GM12873 (cell line): ENCODE measurements around the gene DDB1.

Experiments
- TF ChIP-seq, protein P1 (sequence below): IDR thresholded peaks from 2 replicates; pipeline ENCODE4 v1.5.1; 2012; ENCODE audit warnings: low read depth, mild to moderate bottlenecking, moderate library complexity, low read length, control low read depth; ENCODE audit not compliant: insufficient read depth; ENCODE audit errors: missing control alignments

The DDB1 gene

DNA sequence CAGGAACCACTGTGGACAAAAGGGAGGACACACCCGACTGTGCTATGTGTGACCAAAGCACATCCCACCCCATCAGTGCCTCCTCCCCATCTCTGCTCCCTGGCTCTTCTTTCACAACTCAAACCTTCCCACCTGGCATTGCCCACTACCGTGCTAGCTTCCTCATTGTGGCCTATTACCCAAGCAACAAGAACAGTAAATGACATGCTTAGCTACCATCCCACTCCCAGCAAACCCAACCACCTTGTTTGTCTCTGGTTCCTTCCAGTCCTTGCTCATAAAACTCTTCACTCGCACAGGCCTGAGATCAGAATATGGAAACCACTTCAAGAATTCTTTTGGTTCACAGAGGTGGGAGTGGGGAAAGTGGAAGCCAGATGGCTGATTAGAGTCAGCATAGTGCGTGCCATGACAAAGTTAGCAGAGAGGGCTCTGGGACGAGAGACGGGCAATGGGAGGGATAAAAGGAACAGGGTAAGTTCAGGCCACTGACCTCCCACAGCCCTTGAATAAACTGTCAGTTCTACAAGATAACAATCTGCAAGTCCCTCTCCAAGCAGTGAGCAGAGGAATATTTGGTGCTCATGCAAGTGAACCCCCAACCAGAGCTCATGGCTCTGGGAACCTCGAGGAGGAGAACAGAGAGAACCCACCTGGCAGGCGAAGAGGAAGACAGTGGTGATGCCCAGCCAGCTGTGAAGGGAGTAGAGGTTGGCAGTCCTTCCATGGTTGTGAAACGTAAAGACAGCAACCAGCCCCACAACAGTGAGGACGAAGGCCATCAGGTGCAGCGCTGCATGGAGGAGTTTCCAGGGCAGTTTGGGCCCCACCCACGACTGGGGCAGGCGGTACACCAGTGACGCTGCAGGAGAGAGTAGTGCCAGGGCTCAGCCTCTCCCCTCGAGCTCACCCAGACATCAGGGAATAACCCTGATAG is 20.5 kb upstream of the DDB1 start:
- TF ChIP-seq, protein P1, sequence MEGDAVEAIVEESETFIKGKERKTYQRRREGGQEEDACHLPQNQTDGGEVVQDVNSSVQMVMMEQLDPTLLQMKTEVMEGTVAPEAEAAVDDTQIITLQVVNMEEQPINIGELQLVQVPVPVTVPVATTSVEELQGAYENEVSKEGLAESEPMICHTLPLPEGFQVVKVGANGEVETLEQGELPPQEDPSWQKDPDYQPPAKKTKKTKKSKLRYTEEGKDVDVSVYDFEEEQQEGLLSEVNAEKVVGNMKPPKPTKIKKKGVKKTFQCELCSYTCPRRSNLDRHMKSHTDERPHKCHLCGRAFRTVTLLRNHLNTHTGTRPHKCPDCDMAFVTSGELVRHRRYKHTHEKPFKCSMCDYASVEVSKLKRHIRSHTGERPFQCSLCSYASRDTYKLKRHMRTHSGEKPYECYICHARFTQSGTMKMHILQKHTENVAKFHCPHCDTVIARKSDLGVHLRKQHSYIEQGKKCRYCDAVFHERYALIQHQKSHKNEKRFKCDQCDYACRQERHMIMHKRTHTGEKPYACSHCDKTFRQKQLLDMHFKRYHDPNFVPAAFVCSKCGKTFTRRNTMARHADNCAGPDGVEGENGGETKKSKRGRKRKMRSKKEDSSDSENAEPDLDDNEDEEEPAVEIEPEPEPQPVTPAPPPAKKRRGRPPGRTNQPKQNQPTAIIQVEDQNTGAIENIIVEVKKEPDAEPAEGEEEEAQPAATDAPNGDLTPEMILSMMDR = no peak

DNA sequence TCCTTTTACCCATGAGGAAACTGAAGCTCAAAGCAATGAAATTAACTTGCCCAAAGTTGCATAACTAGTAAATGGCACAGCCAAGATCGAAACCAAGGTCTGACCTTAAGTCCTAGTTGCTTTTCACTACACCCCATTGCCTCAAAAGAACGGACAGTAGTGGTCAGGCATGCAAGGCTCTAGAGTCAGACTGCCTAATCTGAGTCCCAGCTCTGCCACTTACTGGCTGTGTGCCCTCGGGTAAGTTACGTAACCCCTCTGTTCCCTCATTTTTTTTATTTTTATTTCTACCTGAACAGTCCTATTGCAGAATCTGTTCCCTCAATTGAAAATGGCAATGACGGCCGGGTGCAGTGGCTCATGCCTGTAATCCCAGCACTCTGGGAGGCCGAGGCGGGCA is 19.1 kb upstream of the DDB1 start:
- TF ChIP-seq, protein P1 = no peak

DNA sequence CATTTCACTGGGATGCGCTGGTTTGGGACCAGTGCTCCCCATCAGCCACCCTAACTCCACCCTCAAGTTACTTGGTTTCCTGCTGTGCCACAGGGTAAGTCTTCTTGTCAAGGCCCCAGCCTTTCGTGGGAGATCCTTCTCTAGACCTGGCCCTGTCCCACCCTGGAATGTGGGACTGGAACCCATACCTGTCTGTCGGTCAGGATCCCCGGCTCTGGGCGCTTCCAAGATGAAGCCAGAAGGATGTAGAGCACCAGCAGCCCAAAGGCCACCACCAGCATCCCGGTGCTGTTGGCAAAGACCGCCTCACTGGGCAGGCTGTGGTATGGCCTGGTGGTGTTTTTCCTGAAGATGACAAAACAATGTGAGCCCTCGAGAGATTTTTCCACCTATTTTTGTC is 17.9 kb upstream of the DDB1 start:
- TF ChIP-seq, protein P1 = no peak

DNA sequence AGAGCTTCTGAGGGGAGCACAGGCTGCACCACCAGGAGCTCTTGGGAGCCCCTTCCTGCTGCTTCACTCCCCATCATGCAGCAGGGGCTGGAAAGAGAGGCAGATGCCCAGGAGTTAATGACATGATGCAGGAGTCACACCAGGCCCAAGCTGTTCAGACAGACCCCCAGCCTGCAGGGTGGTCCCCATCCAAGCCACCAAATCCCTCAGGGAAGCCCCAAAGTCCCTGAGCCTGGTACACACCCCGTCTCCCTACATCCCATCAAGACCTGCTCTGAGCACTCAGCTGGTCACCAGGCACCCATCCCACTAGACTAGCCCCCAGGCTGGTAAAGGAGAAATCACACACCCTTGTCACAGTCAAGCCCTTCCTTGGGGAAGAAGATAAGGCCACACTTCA is 17.4 kb upstream of the DDB1 start:
- TF ChIP-seq, protein P1 = no peak

DNA sequence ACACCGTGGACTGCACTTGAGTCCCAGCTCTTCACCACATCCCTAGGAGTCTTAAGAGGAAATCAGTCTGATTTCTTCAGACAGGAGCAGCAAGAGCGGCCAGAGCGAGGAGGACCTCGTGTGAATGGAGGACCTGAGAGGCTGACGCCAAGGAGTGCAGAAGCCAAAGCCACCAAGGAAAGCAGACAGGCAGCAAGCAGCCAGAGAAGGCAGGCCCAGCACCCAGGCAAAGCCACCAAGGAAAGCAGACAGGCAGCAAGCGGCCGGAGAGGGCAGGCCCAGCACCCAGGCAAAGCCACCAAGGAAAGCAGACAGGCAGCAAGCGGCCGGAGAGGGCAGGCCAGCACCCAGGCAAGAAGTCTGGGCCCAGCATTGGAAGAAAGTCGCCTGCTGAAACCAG is 17.0 kb upstream of the DDB1 start:
- TF ChIP-seq, protein P1 = no peak

DNA sequence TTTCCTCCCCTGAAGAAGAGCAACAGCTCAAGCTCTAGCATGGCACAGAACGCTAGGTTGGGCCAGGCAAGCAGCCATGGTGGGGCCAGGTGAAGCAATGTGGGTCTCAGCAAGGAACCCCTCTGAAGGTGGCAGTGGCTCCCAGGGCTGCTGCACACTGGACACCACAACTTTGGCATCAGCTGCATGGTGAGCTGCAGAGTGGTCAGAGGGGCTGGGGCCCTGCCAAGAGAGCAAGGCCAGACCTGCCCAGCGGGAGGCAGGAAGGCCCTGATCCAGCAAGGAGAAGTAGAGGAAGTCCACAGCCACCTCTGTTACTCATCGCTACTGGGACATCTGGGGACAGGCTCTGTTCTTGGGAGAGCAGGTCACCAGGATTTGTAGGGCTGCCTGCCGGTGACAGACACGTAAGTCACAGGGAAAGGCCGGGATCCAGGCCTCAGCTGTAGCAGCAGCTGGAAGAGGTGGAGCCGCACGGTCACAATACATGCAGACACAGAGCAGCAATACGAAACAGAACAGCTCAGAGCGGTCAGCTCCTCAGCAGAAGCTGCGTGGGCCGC is 16.4 kb upstream of the DDB1 start:
- TF ChIP-seq, protein P1 = no peak

DNA sequence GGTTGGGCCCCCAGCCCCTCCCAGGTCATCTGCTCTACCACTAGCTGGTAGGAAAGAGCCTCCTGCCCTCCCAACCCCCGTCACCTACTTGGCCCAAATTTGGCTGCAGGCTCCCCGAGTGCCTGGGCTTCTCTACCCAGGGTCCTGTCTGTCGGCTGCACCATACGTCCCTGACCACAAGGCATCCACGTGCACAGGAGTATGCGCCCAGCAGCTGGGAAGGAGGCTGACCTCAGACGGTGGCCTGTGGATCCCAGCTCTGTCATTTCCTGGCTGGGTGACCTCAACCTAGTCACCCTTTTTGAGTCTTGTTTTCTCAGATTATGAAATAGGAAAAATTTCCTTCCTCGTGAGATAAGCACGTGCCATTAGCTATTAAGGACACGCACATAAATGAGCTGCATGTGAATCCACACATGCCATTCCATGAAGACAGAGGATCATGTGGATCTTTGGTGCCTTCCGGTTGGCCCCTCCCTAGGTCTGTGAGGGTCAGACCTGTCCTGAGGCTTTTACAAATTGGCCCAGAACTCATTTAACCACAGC is 15.1 kb upstream of the DDB1 start:
- TF ChIP-seq, protein P1 = no peak
